SH-SY5Y (cell line): Measurements from ENCODE around the gene BANP.
A peak's percentile ranks its signal among the peaks of the same experiment; 100 is the strongest.

Experiments
- GATA2 ChIP-seq: IDR thresholded peaks from 2 replicates; pipeline ENCODE4 v1.6.1; 2011; ENCODE audit warnings: mild to moderate bottlenecking, low read depth, low read length
- GATA3 ChIP-seq: IDR thresholded peaks from 2 replicates; pipeline ENCODE4 v1.6.1; 2011; ENCODE audit warnings: low read depth, mild to moderate bottlenecking, low read length, moderate library complexity

GRCh38 chr16:88063211-88063773 is 112.1 kb downstream of the BANP start:
- TF ChIP-seq GATA2: 0 out of 2 replicates have a peak, but pooled peaks have one; percentile 22
- TF ChIP-seq GATA3: no peak
